ENCODE data around the gene GARNL3. TPM values are rescaled to one million over a fixed set of nuclear protein-coding genes. Genes with fewer than 3 reads are reported as not detected.

The GARNL3 gene
- total RNA-seq, 1 donor from 2014 or later = 5.4 TPM

DNA sequence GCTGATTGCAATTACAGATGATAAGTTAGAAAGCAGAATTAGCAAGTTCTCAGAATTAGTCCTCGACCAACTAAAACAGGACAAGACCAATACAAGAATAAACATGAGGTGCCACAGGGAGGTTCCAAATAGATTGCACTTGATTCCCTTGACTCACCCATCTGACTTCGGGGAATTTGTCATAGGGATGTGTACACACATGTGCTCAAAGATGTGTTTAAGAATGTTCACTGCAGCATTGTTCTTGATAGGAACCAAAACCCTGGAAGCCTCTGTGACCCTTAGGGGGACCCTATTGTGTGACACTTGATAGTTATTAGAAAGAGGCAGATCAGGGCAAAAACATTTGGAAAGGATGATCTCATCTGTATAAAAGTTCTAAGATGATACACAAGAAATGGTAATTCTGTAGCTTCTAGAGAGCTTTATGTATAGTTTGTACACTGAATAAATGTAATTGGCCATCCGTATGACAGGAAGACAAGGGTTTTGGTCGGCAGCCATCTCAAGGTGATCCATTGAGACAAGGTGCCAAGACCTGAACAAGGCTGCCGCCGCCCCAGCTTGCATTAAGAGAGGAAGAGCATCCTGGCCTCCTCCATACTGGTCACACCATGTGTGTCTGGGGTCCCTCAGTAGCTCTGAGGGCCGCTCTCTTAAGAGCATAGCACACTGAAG lies 48.2 kb upstream of the GARNL3 start:
- DNase-seq (ENCODE audit: low read depth) (no peak), FAIRE-seq (no peak)
- Histone ChIP-seq H3K36me3 (ENCODE audit: insufficient read depth, low read length) (no peaks in the 10 kb centered on the region), H3K79me2 (ENCODE audit: insufficient read depth, low read length) (no peaks in the 10 kb centered on the region), H3K27me3 (ENCODE audit: insufficient read depth, low read length) (peaks cover 15% of the 10 kb centered on the region), H3K27ac (ENCODE audit: low read depth, low read length) (no peak overlapping the region), H3K9me3 (ENCODE audit: insufficient read depth, low read depth, low read length) (no peaks in the 10 kb centered on the region), H3K4me2 (ENCODE audit: low read length) (no peak overlapping the region), H3K4me3 (ENCODE audit: insufficient read depth, low read depth, low read length) (no peak overlapping the region), H2AFZ (ENCODE audit: low read depth, low read length) (no peak overlapping the region), H3K4me1 (ENCODE audit: insufficient read depth, low read length) (no peaks in the 10 kb centered on the region), H4K20me1 (ENCODE audit: insufficient read depth, low read length) (no peaks in the 10 kb centered on the region), H3K9ac (ENCODE audit: low read length) (no peak overlapping the region)
- Mint-ChIP-seq H3K4me1 (ENCODE audit: low read depth, unreplicated experiment) (peaks cover 4% of the 10 kb centered on the region), H3K27ac (ENCODE audit: unreplicated experiment) (no peak overlapping the region), H3K36me3 (ENCODE audit: low read depth, unreplicated experiment) (no peaks in the 10 kb centered on the region), H3K4me3 (ENCODE audit: unreplicated experiment) (no peak overlapping the region), H3K9me3 (ENCODE audit: unreplicated experiment) (no peaks in the 10 kb centered on the region), H3K27me3 (ENCODE audit: low read depth, unreplicated experiment) (peaks cover 27% of the 10 kb centered on the region)
- TF ChIP-seq, protein P1, sequence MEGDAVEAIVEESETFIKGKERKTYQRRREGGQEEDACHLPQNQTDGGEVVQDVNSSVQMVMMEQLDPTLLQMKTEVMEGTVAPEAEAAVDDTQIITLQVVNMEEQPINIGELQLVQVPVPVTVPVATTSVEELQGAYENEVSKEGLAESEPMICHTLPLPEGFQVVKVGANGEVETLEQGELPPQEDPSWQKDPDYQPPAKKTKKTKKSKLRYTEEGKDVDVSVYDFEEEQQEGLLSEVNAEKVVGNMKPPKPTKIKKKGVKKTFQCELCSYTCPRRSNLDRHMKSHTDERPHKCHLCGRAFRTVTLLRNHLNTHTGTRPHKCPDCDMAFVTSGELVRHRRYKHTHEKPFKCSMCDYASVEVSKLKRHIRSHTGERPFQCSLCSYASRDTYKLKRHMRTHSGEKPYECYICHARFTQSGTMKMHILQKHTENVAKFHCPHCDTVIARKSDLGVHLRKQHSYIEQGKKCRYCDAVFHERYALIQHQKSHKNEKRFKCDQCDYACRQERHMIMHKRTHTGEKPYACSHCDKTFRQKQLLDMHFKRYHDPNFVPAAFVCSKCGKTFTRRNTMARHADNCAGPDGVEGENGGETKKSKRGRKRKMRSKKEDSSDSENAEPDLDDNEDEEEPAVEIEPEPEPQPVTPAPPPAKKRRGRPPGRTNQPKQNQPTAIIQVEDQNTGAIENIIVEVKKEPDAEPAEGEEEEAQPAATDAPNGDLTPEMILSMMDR (IDR thresholded peaks at IDR 0.05; ENCODE audit: insufficient read depth, low read depth, low read length) = no peak
- no peak for TF ChIP-seq EZH2 (IDR thresholded peaks at IDR 0.05; ENCODE audit: insufficient read depth, low read length)

DNA sequence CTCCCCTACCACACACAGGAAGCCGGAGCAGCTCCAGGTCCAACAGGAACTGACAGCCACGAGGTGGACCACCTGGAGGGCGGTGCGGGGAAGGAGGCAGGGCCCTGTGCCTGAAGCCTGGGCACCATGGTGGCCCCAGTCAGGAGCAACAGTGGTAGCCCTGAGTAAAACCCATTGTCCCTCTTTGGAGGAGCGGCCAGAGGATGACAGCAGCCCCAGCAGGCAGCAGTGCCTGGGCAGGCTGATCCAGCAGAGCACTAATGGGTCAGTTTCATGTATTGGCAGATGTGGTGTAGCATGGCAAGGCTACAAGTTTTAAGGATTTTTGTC lies 47.7 kb upstream of the GARNL3 start:
- H4K20me1 ChIP-seq (ENCODE audit: insufficient read depth, low read length) = no peaks in the 10 kb centered on the region
- H3K9me3 Mint-ChIP-seq (ENCODE audit: unreplicated experiment) = no peaks in the 10 kb centered on the region
- no peak overlapping the region for H3K4me3 Mint-ChIP-seq (ENCODE audit: unreplicated experiment)
- H3K4me2 ChIP-seq (ENCODE audit: low read length) = no peak overlapping the region
- H3K27ac Mint-ChIP-seq (ENCODE audit: unreplicated experiment) = no peak overlapping the region
- H3K4me1 ChIP-seq (ENCODE audit: insufficient read depth, low read length) = no peaks in the 10 kb centered on the region
- TF ChIP-seq, protein P1 (IDR thresholded peaks at IDR 0.05; ENCODE audit: insufficient read depth, low read depth, low read length) = no peak
- TF ChIP-seq EZH2 (IDR thresholded peaks at IDR 0.05; ENCODE audit: insufficient read depth, low read length) = no peak
- H3K9me3 ChIP-seq (ENCODE audit: insufficient read depth, low read depth, low read length) = no peaks in the 10 kb centered on the region
- H3K27me3 Mint-ChIP-seq (ENCODE audit: low read depth, unreplicated experiment) = peaks cover 28% of the 10 kb centered on the region
- peaks cover 18% of the 10 kb centered on the region for H3K27me3 ChIP-seq (ENCODE audit: insufficient read depth, low read length)
- no peak overlapping the region for H3K4me3 ChIP-seq (ENCODE audit: insufficient read depth, low read depth, low read length)
- H3K4me1 Mint-ChIP-seq (ENCODE audit: low read depth, unreplicated experiment) = peaks cover 4% of the 10 kb centered on the region
- no peak for DNase-seq (ENCODE audit: low read depth)
- H3K9ac ChIP-seq (ENCODE audit: low read length) = no peak overlapping the region
- no peaks in the 10 kb centered on the region for H3K36me3 ChIP-seq (ENCODE audit: insufficient read depth, low read length)
- FAIRE-seq = no peak
- no peaks in the 10 kb centered on the region for H3K79me2 ChIP-seq (ENCODE audit: insufficient read depth, low read length)
- H3K27ac ChIP-seq (ENCODE audit: low read depth, low read length) = no peak overlapping the region
- no peak overlapping the region for H2AFZ ChIP-seq (ENCODE audit: low read depth, low read length)
- no peaks in the 10 kb centered on the region for H3K36me3 Mint-ChIP-seq (ENCODE audit: low read depth, unreplicated experiment)

DNA sequence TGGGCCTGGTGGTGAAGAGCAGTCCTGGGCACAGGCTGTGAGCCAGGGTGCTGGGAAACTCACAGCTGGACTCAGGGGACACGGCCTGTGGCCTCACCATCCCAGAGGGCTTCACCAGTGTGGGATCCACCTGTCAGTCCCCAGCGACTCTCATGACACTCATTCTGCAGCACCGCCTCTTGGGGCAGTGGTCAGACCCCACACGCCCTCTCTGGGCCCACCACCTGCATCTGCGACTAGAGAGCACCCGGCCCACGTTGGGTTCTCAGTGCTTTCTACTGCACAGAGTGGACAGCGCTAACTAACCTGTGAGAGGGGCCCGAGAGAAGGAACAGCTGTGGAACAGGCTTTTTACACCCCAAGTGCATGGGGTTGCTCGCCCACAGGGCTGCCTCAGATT lies 45.8 kb upstream of the GARNL3 start:
- H3K4me1 Mint-ChIP-seq (ENCODE audit: low read depth, unreplicated experiment) = peaks cover 4% of the 10 kb centered on the region
- H3K36me3 Mint-ChIP-seq (ENCODE audit: low read depth, unreplicated experiment) = no peaks in the 10 kb centered on the region
- Histone ChIP-seq H4K20me1 (ENCODE audit: insufficient read depth, low read length) (no peaks in the 10 kb centered on the region), H3K27ac (ENCODE audit: low read depth, low read length) (no peak overlapping the region), H3K9ac (ENCODE audit: low read length) (no peak overlapping the region), H3K36me3 (ENCODE audit: insufficient read depth, low read length) (no peaks in the 10 kb centered on the region), H3K27me3 (ENCODE audit: insufficient read depth, low read length) (peaks cover 27% of the 10 kb centered on the region), H3K79me2 (ENCODE audit: insufficient read depth, low read length) (no peaks in the 10 kb centered on the region), H3K4me1 (ENCODE audit: insufficient read depth, low read length) (no peaks in the 10 kb centered on the region), H3K9me3 (ENCODE audit: insufficient read depth, low read depth, low read length) (no peaks in the 10 kb centered on the region), H3K4me3 (ENCODE audit: insufficient read depth, low read depth, low read length) (no peak overlapping the region), H2AFZ (ENCODE audit: low read depth, low read length) (no peak overlapping the region), H3K4me2 (ENCODE audit: low read length) (no peak overlapping the region)
- FAIRE-seq (no peak), DNase-seq (ENCODE audit: low read depth) (no peak)
- no peaks in the 10 kb centered on the region for H3K9me3 Mint-ChIP-seq (ENCODE audit: unreplicated experiment)
- peaks cover 39% of the 10 kb centered on the region for H3K27me3 Mint-ChIP-seq (ENCODE audit: low read depth, unreplicated experiment)
- H3K4me3 Mint-ChIP-seq (ENCODE audit: unreplicated experiment) = no peak overlapping the region
- TF ChIP-seq, protein P1 (IDR thresholded peaks at IDR 0.05; ENCODE audit: insufficient read depth, low read depth, low read length) = no peak
- no peak for TF ChIP-seq EZH2 (IDR thresholded peaks at IDR 0.05; ENCODE audit: insufficient read depth, low read length)
- no peak overlapping the region for H3K27ac Mint-ChIP-seq (ENCODE audit: unreplicated experiment)

Measured in astrocyte (in vitro differentiated cells and primary cell).